HS-5 (cell line): Measurements from ENCODE around the gene GPR3.
"Not testable (repeated sequence)": the region's sequence is repeated elsewhere in the genome, so short reads cannot be mapped to it uniquely, and the experiment has no call there.

ENCODE experiments used
- DNase-seq: peaks from one replicate; pipeline ENCODE4 v3.0.0-alpha.2; 2012; ENCODE audit warnings: low read depth

GPR3 gene

GRCh38 chr1:27380224-27380623, 12.2 kb upstream of the GPR3 start:
- DNase-seq = no peak

- DNase-seq = no peak
Measured at GRCh38 chr1:27380766-27381733, 11.4 kb upstream of the GPR3 start.

- no peak for DNase-seq
Measured at GRCh38 chr1:27381969-27382762, 10.3 kb upstream of the GPR3 start.

GRCh38 chr1:27383039-27383605, 9.3 kb upstream of the GPR3 start, which contains the start of gene CD164L2:
CD164L2 (minus strand) TSS chr1:27383333; CDS start chr1:27383239, 94 bp downstream.
- no peak for DNase-seq

- no peak for DNase-seq
Measured at GRCh38 chr1:27383661-27384060, 8.8 kb upstream of the GPR3 start.

- not testable (repeated sequence) for DNase-seq
Measured at GRCh38 chr1:27384797-27385196, 7.6 kb upstream of the GPR3 start.

GRCh38 chr1:27388337-27389005, 4.0 kb upstream of the GPR3 start:
- DNase-seq = no peak

- DNase-seq = no peak
Measured at GRCh38 chr1:27391511-27392095, 819 bp upstream of the GPR3 start.

GRCh38 chr1:27392778-27393635, 585 bp downstream of the GPR3 start:
- DNase-seq = no peak

- no peak for DNase-seq
Measured at GRCh38 chr1:27393641-27394281, 1.3 kb downstream of the GPR3 start.

GRCh38 chr1:27394282-27394658, 1.8 kb downstream of the GPR3 start:
- DNase-seq = no peak

GRCh38 chr1:27394925-27395324, 2.5 kb downstream of the GPR3 start:
- DNase-seq = no peak

GRCh38 chr1:27395441-27396195, 3.2 kb downstream of the GPR3 start:
- no peak for DNase-seq

GRCh38 chr1:27397110-27397509, 4.7 kb downstream of the GPR3 start:
- no peak for DNase-seq

GRCh38 chr1:27397749-27398148, 5.3 kb downstream of the GPR3 start:
- no peak for DNase-seq

GRCh38 chr1:27398405-27399149, 6.2 kb downstream of the GPR3 start:
- no peak for DNase-seq

GRCh38 chr1:27399251-27400025, 7.0 kb downstream of the GPR3 start:
- DNase-seq = no peak
